ENCODE data around the gene PIP4K2C. TPM values are rescaled to one million over a fixed set of nuclear protein-coding genes. Genes with fewer than 3 reads are reported as not detected.
A peak's percentile ranks its signal among the peaks of the same experiment; 100 is the strongest.

PIP4K2C gene
- total RNA-seq, 1 donor from 2014 or later: 28.6 TPM

GRCh38 chr12:57547288-57548012 lies 43.5 kb upstream of the PIP4K2C start:
- Histone ChIP-seq H3K4me1 (peaks cover 39% of the 10 kb centered on the region), H3K4me3 (peak overlapping the region; percentile 74), H3K36me3 (peaks cover 4% of the 10 kb centered on the region), H3K27ac (no peak overlapping the region), H3K9me3 (no peaks in the 10 kb centered on the region), H3K27me3 (ENCODE audit: low read depth) (peaks cover 31% of the 10 kb centered on the region)
- intact Hi-C loops (cut with DNase I): no loop called here
- ATAC-seq (no peak), DNase-seq (no peak)
- TF ChIP-seq CTCF (IDR thresholded peaks at IDR 0.05): no peak

DNA sequence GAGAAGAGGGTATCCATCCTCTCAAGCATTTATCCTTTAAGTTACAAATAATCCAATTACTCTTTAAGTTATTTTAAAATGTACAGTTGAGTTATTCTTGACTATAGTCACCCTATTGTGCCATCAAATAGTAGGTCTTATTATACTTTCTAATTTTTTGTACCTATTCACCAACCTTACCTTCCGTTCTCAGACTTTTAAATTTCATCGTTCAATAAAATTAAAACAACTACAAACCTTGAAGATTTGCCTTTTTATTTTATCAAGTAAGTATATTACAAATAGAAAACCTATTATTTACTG lies 43.0 kb upstream of the PIP4K2C start:
- DNase-seq (no peak), ATAC-seq (no peak)
- Histone ChIP-seq H3K4me3 (no peak overlapping the region), H3K9me3 (no peaks in the 10 kb centered on the region), H3K36me3 (no peaks in the 10 kb centered on the region), H3K27me3 (ENCODE audit: low read depth) (peaks cover 34% of the 10 kb centered on the region), H3K4me1 (peaks cover 39% of the 10 kb centered on the region), H3K27ac (no peak overlapping the region)
- TF ChIP-seq CTCF (IDR thresholded peaks at IDR 0.05): no peak
- intact Hi-C loops (cut with DNase I): no loop called here

GRCh38 chr12:57548488-57548887 lies 42.5 kb upstream of the PIP4K2C start:
- no peak for TF ChIP-seq CTCF (IDR thresholded peaks at IDR 0.05)
- H3K4me3 ChIP-seq: no peak overlapping the region
- H3K36me3 ChIP-seq: no peaks in the 10 kb centered on the region
- H3K27ac ChIP-seq: no peak overlapping the region
- no peak for DNase-seq
- H3K27me3 ChIP-seq (ENCODE audit: low read depth): peaks cover 34% of the 10 kb centered on the region
- peaks cover 38% of the 10 kb centered on the region for H3K4me1 ChIP-seq
- no peaks in the 10 kb centered on the region for H3K9me3 ChIP-seq
- intact Hi-C loops (cut with DNase I): no loop called here
- ATAC-seq: no peak

DNA sequence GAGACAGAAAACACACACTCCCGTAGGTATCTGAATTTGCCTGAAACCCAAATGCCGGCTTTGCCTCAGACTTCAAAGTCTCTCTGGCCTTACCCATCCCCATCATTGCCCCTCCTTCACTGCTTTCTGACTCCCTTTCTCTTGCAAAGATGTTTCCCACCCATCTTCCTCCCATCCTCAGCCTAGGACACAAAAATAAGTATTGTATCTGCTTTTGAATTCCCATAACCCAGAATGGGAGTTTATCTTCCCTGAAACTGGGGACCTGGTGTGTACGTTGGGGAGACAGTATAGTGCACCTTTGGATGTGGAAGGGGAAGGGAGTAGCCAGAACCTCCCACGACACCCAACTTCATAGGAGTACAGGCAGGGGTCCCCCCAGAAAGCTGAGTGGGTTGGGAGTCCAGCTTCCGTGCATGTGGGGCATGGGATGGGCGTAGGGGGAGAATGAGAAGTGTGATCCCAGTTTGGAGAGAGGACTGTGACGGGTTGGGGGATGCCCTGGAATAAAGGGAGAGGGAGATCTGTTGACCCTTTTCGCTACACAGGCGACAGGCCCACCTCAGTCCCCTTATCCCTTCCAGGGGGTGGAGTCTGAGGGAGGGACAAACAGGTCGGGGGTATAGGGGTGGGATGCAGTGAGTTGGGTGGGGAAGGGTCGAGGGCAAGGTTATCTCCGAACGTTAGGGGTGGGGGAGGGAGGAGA lies 41.6 kb upstream of the PIP4K2C start:
- TF ChIP-seq CTCF (IDR thresholded peaks at IDR 0.05): no peak
- Histone ChIP-seq H3K27ac (no peak overlapping the region), H3K36me3 (no peaks in the 10 kb centered on the region), H3K4me1 (peaks cover 32% of the 10 kb centered on the region), H3K27me3 (ENCODE audit: low read depth) (peaks cover 34% of the 10 kb centered on the region), H3K9me3 (no peaks in the 10 kb centered on the region), H3K4me3 (peak overlapping the region; percentile 53)
- intact Hi-C loops (cut with DNase I): no loop called here
- DNase-seq (no peak), ATAC-seq (no peak)

- TF ChIP-seq CTCF (IDR thresholded peaks at IDR 0.05): no peak
- no peaks in the 10 kb centered on the region for H3K36me3 ChIP-seq
- H3K27ac ChIP-seq: no peak within 1 kb of the TSS
- ATAC-seq (peak in 1 of 2 donors; percentile 4), DNase-seq (peak; percentile 56)
- peaks cover 26% of the 10 kb centered on the region for H3K4me1 ChIP-seq
- peak within 1 kb of the TSS; percentile 53 for H3K4me3 ChIP-seq
- H3K27me3 ChIP-seq (ENCODE audit: low read depth): peaks cover 34% of the 10 kb centered on the region
- H3K9me3 ChIP-seq: no peaks in the 10 kb centered on the region
- intact Hi-C loops (cut with DNase I): no loop called here
Observed at GRCh38 chr12:57549909-57550640, 40.9 kb upstream of the PIP4K2C start, which contains the start of gene KIF5A. KIF5A (plus strand) TSS chr12:57550044; CDS start chr12:57550272, 228 bp downstream.

Measured in lower lobe of right lung (tissue), 2 donors.